HG03457 (cell line): ENCODE results near the gene SEMA4A.
"Not testable (repeated sequence)": the region's sequence is repeated elsewhere in the genome, so short reads cannot be mapped to it uniquely, and the experiment has no call there.

ENCODE experiments used
- ATAC-seq: cut with Tn5 transposase; IDR thresholded peaks from one replicate; pipeline ENCODE4 v1.9.1; 2021; ENCODE audit warnings: moderate number of reproducible peaks; ENCODE audit not compliant: unreplicated experiment

Gene SEMA4A

DNA sequence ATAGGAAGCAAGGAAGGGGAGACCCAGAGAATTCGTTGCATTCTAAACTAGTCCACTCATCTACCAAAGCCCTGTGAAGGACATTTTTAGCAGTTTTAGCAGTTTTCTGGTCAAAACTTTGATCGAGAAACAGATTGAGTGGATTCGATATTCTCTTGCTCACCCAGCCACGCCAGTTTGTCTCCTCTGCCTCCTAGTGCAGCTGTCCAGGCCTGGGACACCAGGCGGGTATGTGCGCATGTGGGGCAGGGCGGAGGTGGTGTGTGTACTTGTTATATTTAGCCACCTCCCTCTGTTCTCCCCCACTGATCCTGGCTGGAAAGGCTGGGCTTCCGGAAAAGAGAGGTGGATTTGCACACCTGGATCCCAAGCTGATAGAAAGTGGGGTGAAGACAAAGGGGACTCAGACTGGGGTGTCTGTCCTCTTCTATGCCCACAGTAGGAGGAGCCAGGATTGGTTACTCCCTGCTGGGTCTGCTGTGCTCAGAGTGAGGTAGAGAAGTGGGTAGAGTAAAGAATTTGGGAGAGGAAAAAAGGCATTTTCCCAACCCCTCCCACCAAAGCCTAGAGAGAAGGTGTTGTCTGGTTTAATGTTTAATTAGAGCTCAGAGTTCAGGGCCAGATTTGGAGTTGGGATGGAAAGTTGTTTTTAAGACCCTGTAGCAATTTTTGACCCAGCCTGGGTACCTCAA is 35.1 kb upstream of the SEMA4A start:
- ATAC-seq, result no peak

DNA sequence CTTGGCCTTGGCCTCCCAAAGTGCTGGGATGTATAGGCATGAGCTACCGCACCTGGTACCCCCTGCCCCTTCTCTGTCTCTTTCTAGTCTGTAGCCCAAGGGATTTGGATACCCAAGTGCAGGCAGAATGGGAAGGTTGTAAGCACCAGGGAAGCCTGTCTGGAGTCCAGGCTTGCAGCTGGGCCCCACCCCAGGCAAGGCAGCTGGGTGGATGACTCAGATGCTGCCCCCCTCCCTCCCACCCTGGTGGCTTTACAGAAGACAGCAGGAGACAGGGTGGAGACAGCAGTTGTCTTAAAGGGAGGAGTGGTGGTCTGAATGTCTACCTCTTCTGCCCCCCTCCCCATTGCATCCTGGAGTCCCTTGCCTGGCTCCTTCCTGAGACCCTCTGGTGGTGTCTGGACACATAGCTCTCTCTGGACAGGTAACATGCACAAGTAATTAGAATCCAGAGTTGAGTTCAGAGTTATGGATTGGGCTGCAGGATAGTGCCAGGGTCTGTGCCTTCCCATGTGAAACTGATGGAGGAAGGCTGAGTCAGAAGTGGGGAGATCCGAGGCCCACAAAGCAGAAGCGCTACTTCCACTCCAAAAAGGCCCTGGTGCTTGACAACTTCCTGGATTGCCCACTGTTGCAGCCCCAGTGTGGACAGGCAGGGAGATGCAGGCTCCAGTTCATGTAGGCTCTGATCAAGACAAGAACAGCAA is 33.7 kb upstream of the SEMA4A start:
- ATAC-seq, result no peak

DNA sequence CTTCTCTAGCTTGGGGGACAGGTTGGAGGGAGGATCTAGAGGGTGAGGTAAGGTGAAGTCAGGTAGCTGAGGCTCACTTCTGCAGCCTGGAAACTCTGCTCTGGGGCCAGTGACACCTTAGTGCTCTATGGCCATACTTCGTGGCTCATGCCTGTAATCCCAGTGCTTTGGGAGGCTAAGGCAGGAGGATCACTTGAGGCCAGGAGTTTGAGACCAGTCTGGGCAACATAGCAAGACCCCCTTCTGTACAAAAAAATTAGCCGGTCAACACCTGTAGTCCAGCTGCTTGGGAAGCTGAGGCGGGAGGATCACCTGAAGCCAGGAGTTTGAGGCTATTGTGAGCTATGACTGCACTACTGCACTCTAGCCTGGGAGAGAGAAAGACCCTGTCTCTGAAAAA is 33.1 kb upstream of the SEMA4A start:
- ATAC-seq, result no peak

DNA sequence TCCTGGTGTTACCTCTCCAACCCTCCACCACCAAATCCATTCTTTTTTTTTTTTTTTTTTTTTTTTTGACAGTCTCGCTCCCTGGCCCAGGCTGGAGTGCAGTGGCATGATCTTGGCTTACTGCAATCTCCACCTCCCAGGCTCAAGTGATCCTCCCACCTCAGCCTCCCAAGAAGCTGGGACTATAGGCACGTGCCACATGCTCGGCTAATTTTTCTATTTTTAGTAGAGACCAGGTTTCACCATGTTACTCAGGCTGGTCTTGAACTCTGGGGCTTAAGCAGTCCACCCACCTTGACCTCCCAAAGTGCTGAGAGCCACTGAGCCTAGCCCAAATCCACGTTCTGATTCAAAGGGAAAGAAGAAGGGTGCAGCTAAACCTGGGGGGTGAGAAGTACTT is 32.4 kb upstream of the SEMA4A start:
- ATAC-seq, result not testable (repeated sequence)

DNA sequence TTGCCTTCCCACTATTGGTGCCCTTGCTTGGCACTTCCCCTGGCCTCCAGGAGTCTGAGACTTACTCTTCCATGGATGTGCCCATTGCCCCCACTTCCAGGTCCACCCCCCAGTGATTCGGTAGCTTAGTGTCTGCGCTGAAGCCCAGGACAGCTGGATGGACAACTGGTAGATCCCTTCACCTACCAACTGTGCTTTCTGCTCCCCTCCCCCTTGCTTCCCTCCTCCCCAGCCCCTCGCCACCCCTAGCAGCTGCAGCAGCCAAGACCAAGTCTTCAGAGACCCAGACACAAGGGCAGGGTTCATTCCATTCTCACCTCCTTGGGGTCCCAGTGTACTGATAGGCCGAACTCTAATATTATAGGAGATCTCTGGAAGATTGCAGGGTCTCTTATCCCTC is 31.9 kb upstream of the SEMA4A start:
- ATAC-seq, result no peak

DNA sequence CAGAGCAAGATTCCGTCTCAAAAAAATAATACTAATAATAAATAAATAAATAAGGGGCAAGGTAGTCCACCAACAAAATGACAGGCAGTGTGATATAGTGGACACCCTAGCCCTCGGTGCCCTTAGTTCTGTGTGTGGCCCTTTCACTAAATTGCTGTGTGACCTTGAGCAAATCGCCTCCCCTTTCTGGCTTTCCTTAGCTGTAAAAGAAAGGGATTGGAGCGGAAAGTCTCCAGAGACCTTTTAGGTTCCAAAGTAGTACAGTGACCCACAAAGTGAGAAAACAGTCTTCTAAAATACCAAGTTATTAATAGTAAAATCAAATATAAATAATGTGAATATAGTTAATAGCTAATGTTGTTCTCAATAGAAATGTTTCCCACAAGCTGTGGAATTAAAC is 31.3 kb upstream of the SEMA4A start:
- ATAC-seq, result no peak

DNA sequence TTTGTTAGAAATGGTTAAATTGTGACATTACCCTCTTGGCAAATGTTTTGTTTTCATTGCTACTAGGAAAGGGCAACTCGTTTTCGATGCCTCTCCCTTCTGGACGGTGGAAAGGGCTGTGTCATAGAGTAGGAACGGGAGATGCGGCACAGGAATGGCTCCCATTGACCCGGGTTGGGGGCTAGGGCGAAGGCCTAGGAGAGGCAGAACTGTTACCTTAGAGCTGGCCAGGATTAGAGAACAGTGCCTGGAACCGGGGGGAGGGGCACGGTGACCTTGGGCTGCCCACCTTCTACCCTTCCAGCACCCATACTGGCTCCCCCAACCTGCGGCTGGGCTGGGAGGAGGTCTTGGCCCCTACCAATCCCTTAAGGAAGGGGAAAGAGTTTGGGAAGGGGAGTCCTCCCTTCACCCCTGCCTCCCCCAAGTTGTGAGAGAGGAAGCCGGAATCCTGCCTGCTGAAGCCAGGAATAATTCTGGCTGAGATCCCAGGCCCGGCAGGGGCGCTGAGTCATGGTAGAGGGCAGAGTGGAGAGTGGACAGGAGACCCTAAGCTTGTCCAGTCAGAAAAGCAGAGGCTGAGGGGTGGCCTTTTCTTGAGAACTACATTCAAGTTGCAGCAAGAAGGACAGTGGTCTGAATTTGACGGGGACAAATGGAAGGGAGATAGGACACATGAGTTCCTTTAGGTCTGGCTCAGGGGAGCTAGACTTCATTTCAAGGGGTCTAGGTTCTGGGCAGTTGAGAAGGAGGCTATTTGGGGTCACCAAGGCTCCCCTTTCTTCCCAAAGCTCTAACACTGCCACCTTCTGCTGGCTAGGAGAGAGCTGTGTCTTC is 30.6 kb upstream of the SEMA4A start:
- no peak for ATAC-seq

DNA sequence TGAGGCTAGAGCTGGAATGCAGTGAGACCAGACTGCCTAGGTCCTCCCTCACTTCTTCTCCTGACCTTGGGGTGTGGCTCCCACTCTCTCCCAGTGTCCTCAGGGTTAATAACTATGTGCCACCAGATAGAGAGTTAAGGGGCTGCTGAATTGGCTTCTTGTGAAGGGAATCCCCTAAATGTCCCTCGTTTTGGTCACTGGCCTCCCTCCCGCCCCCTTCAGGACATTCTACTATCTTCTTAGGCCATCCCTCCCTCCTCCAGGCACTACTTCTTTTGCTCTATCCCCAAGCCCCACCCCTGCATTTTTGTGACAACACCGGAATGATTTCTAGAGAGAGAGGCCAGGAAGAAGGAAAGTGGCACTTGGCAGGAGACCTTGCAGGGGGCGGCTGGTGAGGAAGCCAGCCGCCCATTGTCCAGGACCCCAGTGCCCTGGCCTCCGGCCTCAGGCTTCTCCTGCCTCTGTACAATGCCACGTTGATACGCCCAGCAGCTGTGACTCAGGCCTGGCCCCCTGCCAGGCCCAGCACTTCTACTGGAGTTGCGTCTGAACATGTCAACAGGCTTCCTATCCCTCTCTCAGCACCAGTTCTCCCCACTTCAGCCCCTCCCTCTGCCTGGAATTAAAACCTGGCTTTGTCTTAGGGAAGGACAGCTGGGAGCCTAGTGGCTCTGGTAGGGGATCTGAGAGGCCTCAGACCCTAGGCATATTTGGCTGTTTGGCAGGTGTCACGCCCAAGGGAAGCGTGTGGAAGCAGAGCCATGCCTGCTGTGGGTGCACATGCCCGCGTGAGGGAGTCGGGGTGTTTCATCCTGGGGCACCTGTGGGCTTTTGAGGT is 29.8 kb upstream of the SEMA4A start:
- ATAC-seq, result no peak

DNA sequence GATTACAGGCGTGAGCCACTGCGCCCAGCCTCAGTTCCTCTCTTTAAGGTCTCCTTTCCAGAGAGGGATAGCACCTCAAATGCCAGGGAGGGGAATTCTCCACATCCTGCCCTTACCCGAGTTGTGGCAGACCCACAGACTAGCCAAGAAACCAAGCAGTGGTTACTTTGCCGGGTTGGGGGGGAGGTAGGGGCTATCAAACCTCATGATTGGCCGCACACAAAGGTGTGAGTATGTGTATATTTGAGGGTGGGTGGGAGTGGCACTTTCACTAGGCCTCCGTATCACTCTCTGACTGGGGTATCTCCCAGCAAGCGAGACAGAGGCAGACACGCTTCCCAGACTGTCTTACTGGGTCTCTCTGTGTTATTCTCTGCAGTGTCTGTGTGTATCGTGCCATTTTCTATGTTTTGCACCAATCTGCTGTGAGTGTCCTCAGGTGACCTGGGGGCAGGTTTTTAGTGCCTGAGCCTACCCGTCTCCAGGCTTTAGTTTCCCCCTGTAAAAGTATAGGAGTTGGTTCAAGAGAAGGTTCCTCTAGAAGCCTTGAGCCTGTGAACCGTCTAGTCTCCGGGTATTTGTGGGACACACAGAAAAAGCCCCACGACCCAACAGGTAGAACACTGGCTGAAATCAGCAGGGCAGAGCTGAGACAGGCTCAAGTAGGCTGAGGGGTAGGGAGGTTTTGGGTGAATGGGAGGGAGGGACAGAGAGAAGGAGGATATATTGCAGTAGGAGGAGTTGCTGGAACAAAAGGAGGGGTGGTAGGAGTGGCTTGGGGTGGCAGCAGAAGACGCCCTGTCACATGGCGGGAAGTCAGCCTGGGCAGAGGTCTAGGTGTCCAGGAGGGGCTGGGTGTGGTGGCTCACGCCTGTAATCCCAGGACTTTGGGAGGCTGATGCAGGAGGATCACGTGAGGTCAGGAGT is 28.6 kb upstream of the SEMA4A start:
- ATAC-seq, result no peak

DNA sequence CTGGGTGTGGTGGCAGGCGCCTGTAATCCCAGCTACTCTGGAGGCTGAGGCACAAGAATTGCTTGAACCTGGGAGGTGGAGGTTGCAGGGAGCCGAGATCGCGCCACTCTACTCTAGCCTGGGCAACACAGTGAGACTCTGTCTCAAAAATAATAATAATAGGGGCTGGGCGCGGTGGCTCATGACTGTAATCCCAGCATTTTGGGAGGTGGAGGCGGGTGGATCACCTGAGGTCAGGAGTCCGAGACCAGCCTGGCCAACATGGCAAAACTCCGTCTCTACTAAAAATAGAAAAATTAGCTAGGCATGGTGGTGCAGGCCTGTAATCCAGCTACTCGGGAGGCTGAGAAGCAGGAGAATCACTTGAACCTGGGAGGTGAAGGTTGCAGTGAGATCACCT is 27.8 kb upstream of the SEMA4A start:
- ATAC-seq, result not testable (repeated sequence)

DNA sequence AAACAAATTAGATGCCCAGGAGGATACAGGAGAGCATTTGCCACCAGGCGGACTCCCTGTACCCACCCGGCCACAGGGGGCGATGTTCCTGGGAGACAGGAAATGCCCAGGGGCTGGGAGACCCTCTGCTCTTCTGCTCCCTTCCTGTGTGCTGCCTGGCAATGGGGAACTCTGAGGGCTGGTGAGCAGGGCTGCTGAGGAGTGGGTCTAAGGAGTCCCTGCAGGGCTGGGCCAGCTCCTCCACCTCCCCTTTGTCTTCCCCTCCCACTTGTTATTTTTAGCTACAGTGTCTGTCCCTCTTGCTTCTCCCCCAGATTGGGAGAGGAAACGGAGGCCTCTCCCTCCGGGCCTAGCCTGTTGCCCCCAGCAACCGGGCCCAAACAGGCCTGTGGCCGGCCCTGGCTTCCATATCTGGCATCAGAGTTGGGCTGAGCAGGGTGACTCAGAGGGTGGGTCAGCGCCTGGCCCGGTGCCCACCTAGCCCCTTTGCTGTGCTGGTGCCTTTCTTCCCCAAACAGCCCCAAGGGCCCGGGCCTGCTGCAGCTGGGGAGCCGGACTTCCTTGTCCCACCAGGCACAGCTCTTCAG is 27.2 kb upstream of the SEMA4A start:
- no peak for ATAC-seq

DNA sequence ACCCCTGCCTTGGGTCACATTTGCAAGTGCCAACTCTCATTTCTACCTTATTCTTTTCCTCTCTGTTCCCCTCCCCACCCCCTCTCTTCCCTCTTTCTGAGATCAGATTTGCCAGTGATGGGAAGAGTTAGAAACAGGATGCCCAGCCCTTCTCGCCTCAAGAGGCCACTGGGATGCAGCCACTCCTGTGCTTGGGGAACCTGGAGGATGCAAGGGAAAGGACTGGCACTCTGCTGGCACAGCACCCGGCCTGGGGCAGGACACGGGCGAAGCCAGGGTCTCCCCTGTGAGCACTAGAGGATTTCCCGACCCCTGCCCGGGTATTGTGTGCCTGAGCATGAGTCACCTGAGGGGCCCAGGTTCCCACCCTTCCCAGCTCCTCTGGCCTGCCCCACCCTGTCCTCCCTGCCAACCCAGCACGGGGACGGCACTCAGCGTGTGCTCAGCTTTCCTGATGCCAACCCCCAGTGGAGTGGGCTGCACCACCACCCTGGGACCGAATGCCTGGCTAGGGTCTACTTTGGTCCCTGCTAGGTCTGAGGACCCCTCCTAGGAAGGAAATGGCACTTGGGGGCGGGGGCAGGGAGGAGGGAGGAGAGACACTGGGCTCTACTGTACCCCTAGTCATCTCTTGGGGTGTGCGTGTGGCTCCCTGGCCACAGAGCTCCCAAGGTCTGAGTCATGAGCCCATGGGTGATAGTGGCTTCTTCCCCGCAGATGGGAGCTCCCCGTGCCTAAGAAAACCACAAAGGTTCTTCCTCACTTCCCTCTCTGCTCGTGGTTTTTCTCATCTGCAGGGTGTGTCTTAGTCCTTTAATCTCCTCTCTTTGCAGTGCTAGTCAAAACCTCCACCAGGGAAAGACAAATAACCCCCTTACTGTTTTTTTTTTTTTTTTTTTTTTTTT is 26.5 kb upstream of the SEMA4A start:
- ATAC-seq, result no peak

DNA sequence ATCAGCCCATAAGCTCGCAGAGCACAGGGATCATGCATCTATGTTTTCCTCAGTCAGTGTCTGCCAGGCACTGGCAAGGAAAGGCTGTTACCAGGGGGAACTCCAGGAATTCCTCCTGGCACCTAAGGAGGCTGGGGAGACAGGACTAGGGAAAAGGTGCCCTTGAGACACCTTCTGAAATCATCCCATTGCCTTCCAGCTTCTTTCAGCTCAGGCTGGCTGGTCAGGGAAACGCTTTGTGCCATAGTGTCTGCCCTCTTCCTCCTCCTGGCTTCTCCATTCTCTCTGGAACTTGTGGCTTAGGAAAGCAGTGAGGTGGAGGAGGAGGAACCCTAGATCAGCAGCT is 25.1 kb upstream of the SEMA4A start:
- ATAC-seq, result no peak

DNA sequence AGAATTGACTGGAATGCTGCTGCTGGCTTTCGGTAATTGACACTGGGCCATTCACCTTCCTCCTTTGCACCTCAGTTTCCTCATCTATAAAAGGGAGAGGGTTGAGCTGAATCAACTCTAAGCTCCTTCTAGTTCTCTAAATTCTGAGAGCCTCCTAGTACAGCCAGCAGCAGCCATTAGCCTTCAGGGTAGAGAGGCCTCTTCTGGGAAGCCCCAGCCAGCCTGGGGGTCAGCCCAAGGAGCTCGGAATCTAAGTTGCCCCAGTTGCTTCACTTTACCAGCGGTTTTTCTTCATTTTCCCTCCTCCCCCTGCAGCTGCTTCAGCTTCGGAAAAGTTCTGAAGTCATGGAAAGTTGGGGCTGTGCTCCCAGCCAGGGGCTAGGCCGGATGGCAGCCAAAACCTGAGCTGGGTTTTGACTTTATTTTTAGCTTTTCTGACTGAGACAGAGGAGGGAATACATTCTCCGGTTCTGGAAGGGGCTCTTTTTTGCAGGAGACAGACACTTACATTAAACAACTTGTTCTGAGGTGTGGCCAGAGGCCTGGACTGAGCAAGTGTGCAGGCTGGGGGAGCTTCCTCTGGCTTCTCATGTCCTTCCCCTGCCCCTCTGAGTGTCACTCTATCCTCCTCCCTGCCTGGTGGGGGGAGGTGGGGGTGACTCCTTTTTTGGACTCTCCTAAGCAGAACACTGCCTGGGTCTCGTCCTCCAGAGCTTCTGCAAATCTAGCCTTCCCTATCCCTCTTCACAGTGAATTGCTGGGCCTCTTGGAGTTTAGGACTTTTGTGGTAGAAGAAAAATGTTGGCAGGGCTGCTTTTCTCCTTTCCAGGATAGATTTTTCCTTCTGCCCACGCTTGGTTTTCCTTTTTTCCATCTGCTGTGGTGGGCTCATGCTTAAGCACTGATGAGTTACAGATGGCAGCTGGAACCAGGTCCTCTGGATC is 24.5 kb upstream of the SEMA4A start:
- no peak for ATAC-seq

DNA sequence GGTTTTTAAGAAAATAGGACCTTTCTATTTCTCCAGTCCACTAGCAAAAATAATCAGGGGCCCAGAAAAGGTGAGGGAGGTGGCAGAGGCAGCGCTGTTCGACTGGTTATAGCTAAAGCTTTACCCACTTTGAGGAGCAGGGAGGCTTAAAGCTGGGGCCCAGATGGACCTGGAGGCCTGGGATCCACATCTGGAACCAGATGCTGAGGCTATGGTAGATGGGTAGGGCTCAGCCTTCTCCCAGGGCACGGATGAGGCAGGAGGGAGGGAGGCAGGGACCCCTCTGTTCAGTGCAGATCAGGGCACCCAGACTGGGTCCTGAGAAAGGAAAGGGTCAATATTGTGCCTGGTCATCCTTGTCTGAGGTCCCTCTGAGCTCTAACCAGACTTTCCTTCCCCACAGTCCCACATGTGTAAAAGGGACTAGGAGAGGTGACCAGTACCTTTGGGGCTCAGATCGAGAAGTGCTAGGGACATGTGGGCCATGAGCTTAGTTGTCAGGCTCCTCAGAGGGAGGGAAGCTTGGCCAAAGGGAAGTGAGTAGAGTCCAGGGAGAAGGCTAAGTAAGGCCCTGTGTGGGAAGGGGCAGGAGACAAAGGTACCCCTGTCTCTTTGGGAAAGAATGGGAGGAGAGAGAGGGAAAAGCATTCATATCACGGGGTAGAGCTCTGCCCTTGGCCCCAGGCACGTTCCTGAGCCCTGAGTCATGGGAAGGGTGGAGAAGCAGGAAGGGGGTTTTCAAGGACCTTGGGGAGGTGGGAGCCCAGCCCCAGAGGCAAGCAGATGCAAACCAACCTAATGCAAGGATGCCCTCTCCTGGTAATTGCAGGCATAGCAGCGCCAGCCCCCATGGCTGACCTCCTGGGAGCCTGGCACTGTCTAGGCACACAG is 23.5 kb upstream of the SEMA4A start:
- ATAC-seq, result no peak

DNA sequence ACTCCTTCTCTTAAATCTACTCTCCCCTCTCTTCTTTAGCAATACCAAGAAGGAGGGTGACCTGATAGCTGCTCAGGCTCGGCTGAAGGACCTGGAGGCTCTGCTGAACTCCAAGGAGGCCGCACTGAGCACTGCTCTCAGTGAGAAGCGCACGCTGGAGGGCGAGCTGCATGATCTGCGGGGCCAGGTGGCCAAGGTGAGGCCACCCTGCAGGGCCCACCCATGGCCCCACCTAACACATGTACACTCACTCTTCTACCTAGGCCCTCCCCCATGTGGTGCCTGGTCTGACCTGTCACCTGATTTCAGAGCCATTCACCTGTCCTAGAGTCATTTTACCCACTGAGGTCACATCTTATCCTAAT is 22.8 kb upstream of the SEMA4A start:
- ATAC-seq, result no peak
